HEK293 (cell line): ENCODE data around the gene AUP1.

Source experiments
- CTCF ChIA-PET: fragments of 350-600 bp; formaldehyde crosslinking; extraction: SDS; loops from one replicate; lab custom pipeline; 2021; ENCODE audit warnings: antibody characterized with exemption; lab: Yijun Ruan, JAX
- POLR2A ChIA-PET: fragments of 300-600 bp; formaldehyde crosslinking; extraction: SDS; loops from one replicate; lab custom pipeline; 2020; ENCODE audit warnings: antibody characterized with exemption, inconsistent platforms; lab: Yijun Ruan, JAX
- H3K27ac ChIP-seq: fragments of 200-500 bp; sonication (Bioruptor generic); 2 replicates; pipeline ENCODE4 v1.5.1; 2014; ENCODE audit warnings: low read depth, low read length, control low read depth, inconsistent platforms; ENCODE audit errors: extremely low read depth
- H3K36me3 ChIP-seq, 2 experiments: fragments of 200-500 bp in 1 of 2; sonication (Bioruptor generic) in 1 of 2; 1 replicate in 1 of 2; 2 replicates in 1 of 2; pipeline ENCODE4 v1.5.1; 2014 to 2017; ENCODE audit warnings: inconsistent platforms in 2 of 2, low read length in 2 of 2; ENCODE audit not compliant: control insufficient read depth in 2 of 2, insufficient read depth in 1 of 2
- H3K4me1 ChIP-seq: fragments of 200-500 bp; sonication (Bioruptor generic); 2 replicates; pipeline ENCODE4 v1.5.1; 2014; ENCODE audit warnings: mild to moderate bottlenecking, low read length, inconsistent platforms; ENCODE audit not compliant: control insufficient read depth, insufficient read depth
- H3K4me3 ChIP-seq: 2 replicates; pipeline ENCODE4 v1.5.1; 2011; ENCODE audit warnings: low read depth, mild to moderate bottlenecking, control low read depth, low read length, moderate library complexity
- H3K9me3 ChIP-seq: fragments of 200-500 bp; sonication (Bioruptor generic); 2 replicates; pipeline ENCODE4 v1.5.1; 2014; ENCODE audit warnings: low read depth, low read length, inconsistent platforms; ENCODE audit not compliant: control insufficient read depth, insufficient read depth
- ELK4 ChIP-seq: IDR thresholded peaks from 2 replicates; pipeline ENCODE4 v1.6.1; 2011; ENCODE audit warnings: mild to moderate bottlenecking, low read depth, low read length, borderline replicate concordance
- TSHZ1 ChIP-seq: fragments of 450-650 bp; formaldehyde crosslinking; IDR thresholded peaks from 2 replicates; pipeline ENCODE4 v1.5.1; 2016; ENCODE audit warnings: missing biosample characterization, missing genetic modification characterization, borderline replicate concordance
- ZNF248 ChIP-seq: fragments of 450-650 bp; formaldehyde crosslinking; IDR thresholded peaks from 2 replicates; pipeline ENCODE4 v1.5.1; 2017; ENCODE audit warnings: missing biosample characterization, missing genetic modification characterization
- ZNF266 ChIP-seq: fragments of 450-650 bp; formaldehyde crosslinking; IDR thresholded peaks from 2 replicates; pipeline ENCODE4 v1.5.1; 2016; ENCODE audit warnings: missing biosample characterization, missing genetic modification characterization, low read depth
- ZNF544 ChIP-seq: fragments of 450-650 bp; formaldehyde crosslinking; IDR thresholded peaks from 2 replicates; pipeline ENCODE4 v1.5.0; 2017; ENCODE audit warnings: missing biosample characterization, missing genetic modification characterization
- ZNF610 ChIP-seq: fragments of 450-650 bp; formaldehyde crosslinking; IDR thresholded peaks from 2 replicates; pipeline ENCODE4 v1.5.1; 2016; ENCODE audit warnings: missing biosample characterization, missing genetic modification characterization, borderline replicate concordance
- ZSCAN5A ChIP-seq: fragments of 450-650 bp; formaldehyde crosslinking; IDR thresholded peaks from 2 replicates; pipeline ENCODE4 v1.5.1; 2016; ENCODE audit warnings: missing biosample characterization, missing genetic modification characterization
- TF ChIP-seq, protein P1 (sequence below): fragments of 450-650 bp; formaldehyde crosslinking; IDR thresholded peaks from 2 replicates; pipeline ENCODE4 v1.5.1; 2016; ENCODE audit warnings: missing biosample characterization, missing genetic modification characterization

AUP1 gene

DNA sequence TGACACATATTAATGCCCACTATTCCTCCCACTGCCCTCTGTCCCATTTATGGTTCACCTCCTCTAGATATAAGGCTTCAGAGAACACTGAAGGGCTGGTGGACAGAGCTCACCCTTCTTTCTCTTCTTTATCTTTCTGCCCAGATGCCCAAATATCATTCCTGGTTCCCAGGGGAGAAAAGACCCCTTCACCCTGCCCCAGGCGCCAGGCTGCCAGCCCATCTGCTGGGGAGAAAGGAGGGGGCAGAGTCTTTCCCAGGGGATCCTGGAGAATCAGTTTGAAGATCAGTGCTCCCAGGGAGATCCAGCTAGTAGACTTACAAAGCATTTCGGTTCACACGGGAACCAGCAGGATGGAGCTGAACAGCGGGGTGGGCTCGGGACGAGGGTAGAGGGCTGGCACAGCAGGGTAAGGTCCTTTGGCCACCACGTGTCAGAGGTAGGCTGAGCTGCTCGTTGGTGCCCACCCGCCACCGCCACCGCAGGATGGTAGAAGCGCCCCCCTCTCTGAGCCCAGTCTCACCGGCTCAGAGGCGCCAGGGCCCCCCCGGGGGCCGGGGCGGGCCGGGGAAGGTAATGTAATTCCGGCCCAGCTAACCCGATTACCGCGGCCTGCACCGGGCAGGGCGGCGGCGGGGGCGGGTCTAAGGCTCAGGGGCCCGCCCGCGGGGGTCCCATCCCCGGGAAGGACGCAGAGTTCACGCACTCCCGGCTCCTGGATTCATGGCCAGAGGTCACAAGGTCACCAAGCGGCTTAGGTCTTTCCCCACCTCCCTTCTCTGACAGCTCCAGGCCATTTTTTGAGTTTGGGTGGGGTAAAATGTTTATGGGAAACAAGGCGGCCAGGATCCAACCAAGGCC lies 16.5 kb downstream of the AUP1 start (continued):
- TF ChIP-seq TSHZ1 (tag by site-specific recombination) (no peak), ZNF248 (no peak)

- ChIA-PET POLR2A (interaction anchor here (0.6 to 2.3 kb wide), 5 partner anchors 10 to 427 kb away, joined by 3 to 13 read pairs (median 4); partner anchors contain the start of genes AUP1, CCDC142, HTRA2 and TTC31), CTCF (interaction anchor here (1.2 kb wide), 1 partner anchor 78 kb away, joined by 3 read pairs; no protein-coding TSS in a partner anchor)
- Histone ChIP-seq H3K9me3 (no peaks in the 10 kb centered on the region), H3K4me3 (no peak overlapping the region), H3K27ac (no peak overlapping the region), H3K4me1 (peaks cover 4% of the 10 kb centered on the region; the same call in 1 of the 2 replicates), H3K36me3 (no peaks in the 10 kb centered on the region)
- TF ChIP-seq, protein P1, sequence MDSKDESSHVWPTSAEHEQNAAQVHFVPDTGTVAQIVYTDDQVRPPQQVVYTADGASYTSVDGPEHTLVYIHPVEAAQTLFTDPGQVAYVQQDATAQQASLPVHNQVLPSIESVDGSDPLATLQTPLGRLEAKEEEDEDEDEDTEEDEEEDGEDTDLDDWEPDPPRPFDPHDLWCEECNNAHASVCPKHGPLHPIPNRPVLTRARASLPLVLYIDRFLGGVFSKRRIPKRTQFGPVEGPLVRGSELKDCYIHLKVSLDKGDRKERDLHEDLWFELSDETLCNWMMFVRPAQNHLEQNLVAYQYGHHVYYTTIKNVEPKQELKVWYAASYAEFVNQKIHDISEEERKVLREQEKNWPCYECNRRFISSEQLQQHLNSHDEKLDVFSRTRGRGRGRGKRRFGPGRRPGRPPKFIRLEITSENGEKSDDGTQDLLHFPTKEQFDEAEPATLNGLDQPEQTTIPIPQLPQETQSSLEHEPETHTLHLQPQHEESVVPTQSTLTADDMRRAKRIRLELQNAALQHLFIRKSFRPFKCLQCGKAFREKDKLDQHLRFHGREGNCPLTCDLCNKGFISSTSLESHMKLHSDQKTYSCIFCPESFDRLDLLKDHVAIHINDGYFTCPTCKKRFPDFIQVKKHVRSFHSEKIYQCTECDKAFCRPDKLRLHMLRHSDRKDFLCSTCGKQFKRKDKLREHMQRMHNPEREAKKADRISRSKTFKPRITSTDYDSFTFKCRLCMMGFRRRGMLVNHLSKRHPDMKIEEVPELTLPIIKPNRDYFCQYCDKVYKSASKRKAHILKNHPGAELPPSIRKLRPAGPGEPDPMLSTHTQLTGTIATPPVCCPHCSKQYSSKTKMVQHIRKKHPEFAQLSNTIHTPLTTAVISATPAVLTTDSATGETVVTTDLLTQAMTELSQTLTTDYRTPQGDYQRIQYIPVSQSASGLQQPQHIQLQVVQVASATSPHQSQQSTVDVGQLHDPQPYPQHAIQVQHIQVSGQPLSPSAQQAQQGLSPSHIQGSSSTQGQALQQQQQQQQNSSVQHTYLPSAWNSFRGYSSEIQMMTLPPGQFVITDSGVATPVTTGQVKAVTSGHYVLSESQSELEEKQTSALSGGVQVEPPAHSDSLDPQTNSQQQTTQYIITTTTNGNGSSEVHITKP (tag by site-specific recombination) = peak; percentile 65
- no peak for TF ChIP-seq ELK4
These were observed 18.2 kb downstream of the AUP1 start for GRCh38 chr2:74511104-74511989.

DNA sequence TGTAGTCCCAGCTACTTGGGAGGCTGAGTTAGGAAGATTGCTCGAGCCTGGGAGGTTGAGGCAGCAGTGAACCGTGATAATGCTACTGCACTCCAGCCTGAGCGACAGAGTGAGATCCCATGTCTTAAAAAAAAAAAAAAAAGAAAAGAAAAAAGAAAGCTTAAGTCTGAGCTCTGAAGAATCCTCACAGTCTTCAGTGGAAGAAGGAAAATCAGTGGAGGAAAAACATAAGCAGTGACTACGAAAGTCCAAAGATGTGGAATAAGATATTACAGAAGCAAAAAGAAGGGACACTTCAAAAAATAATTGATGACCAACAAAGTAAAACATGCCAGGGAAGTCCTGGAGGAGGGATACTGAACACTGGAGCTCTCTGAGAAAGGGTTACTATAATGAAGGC lies 19.2 kb downstream of the AUP1 start:
- ChIA-PET POLR2A (interaction anchor here (0.8 to 2.3 kb wide), 4 partner anchors 9 to 52 kb away, joined by 3 to 13 read pairs (median 5); partner anchors contain the start of genes AUP1, CCDC142, HTRA2 and TTC31), CTCF (interaction anchor here (0.8 to 1.2 kb wide), 5 partner anchors 19 to 175 kb away, joined by 3 to 4 read pairs (median 3); partner anchors contain the start of genes AUP1 and HTRA2)
- TF ChIP-seq ZNF544 (tag by site-specific recombination) = no peak
- no peak for TF ChIP-seq ZNF266
- no peak for TF ChIP-seq ZNF610 (tag by site-specific recombination)
- TF ChIP-seq ZSCAN5A (tag by site-specific recombination) = no peak
- H3K4me3 ChIP-seq = no peak overlapping the region
- H3K27ac ChIP-seq = no peak overlapping the region
- H3K9me3 ChIP-seq = no peaks in the 10 kb centered on the region
- H3K4me1 ChIP-seq = peaks cover 4% of the 10 kb centered on the region; the same call in 1 of the 2 replicates
- H3K36me3 ChIP-seq = peaks cover 4 to 8% of the 10 kb centered on the region in 2 experiments; a peak in 1 of 3 replicates
